ENCODE measurements around the gene SLC5A2.
"Not testable (repeated sequence)": the region's sequence is repeated elsewhere in the genome, so short reads cannot be mapped to it uniquely, and the experiment has no call there.

GRCh38 chr16:31539762-31540161 lies 56.8 kb downstream of the SLC5A2 start:
- TF ChIP-seq ZFP36 (IDR thresholded peaks at IDR 0.05; ENCODE audit: borderline replicate concordance, low read depth, low read length, partially characterized antibody); MEIS1 (CRISPR knock-in tag; IDR thresholded peaks at IDR 0.05; ENCODE audit: borderline replicate concordance); ERF (CRISPR knock-in tag; IDR thresholded peaks at IDR 0.05); SP2 (CRISPR knock-in tag; IDR thresholded peaks at IDR 0.05); SNRNP70 (IDR thresholded peaks at IDR 0.05; ENCODE audit: low read depth, low read length); POLR2AphosphoS2 (IDR thresholded peaks at IDR 0.05; ENCODE audit: low read depth, low read length): not testable (repeated sequence)
